ENCODE data around the gene PDHX.
"Not testable (repeated sequence)": the region's sequence is repeated elsewhere in the genome, so short reads cannot be mapped to it uniquely, and the experiment has no call there.

DNA sequence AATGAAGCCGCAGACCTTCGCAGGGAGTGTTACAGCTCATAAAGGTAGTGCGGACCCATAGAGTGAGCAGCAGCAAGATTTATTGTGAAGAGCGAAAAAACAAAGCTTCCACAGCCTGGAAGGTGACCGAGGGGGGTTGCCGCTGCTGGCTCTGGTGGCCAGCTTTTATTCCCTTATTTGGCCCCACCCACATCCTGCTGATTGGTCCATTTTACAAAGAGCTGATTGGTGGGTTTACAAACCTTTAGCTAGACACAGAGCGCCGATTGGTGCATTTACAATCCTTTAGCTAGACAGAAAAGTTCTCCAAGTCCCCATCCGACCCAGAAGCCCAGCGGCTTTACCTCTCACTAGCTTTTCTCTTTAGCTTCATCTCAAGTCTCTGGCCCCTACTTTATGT lies 2.9 kb upstream of the PDHX start:
- TF ChIP-seq, protein P1, sequence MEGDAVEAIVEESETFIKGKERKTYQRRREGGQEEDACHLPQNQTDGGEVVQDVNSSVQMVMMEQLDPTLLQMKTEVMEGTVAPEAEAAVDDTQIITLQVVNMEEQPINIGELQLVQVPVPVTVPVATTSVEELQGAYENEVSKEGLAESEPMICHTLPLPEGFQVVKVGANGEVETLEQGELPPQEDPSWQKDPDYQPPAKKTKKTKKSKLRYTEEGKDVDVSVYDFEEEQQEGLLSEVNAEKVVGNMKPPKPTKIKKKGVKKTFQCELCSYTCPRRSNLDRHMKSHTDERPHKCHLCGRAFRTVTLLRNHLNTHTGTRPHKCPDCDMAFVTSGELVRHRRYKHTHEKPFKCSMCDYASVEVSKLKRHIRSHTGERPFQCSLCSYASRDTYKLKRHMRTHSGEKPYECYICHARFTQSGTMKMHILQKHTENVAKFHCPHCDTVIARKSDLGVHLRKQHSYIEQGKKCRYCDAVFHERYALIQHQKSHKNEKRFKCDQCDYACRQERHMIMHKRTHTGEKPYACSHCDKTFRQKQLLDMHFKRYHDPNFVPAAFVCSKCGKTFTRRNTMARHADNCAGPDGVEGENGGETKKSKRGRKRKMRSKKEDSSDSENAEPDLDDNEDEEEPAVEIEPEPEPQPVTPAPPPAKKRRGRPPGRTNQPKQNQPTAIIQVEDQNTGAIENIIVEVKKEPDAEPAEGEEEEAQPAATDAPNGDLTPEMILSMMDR (IDR thresholded peaks at IDR 0.05; ENCODE audit: insufficient read depth, low read depth, low read length): not testable (repeated sequence)
- TF ChIP-seq EZH2 (IDR thresholded peaks at IDR 0.05; ENCODE audit: insufficient read depth, low read length): not testable (repeated sequence)
